ENCODE data around the gene SLC27A3. TPM values are rescaled to one million over a fixed set of nuclear protein-coding genes. Genes with fewer than 3 reads are reported as not detected.
A peak's percentile ranks its signal among the peaks of the same experiment; 100 is the strongest.

The SLC27A3 gene
- total RNA-seq, 6 experiments from 2014 or later: 5.0 to 7.0 (median 6.1) TPM

GRCh38 chr1:153796786-153797659 is 21.8 kb downstream of the SLC27A3 start:
- TF ChIP-seq, protein P1, sequence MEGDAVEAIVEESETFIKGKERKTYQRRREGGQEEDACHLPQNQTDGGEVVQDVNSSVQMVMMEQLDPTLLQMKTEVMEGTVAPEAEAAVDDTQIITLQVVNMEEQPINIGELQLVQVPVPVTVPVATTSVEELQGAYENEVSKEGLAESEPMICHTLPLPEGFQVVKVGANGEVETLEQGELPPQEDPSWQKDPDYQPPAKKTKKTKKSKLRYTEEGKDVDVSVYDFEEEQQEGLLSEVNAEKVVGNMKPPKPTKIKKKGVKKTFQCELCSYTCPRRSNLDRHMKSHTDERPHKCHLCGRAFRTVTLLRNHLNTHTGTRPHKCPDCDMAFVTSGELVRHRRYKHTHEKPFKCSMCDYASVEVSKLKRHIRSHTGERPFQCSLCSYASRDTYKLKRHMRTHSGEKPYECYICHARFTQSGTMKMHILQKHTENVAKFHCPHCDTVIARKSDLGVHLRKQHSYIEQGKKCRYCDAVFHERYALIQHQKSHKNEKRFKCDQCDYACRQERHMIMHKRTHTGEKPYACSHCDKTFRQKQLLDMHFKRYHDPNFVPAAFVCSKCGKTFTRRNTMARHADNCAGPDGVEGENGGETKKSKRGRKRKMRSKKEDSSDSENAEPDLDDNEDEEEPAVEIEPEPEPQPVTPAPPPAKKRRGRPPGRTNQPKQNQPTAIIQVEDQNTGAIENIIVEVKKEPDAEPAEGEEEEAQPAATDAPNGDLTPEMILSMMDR (IDR thresholded peaks at IDR 0.05): peak; percentile 94
- H3K4me3 Mint-ChIP-seq: no peak overlapping the region

DNA sequence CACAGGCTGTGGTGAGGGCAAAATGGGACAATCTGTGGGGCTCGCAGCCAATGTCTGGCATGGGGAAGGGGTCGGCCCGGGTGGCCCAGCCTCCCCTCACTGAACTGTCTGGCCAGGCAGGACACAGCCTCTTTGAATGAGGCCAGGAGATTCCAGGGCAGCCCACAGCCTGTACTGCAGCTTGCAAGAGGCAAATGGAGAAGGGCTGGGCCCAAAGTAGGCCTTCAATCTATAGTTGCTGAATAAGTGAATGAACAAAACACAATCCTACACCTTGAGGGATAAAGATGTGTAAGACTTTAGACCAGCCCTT is 23.2 kb downstream of the SLC27A3 start:
- Mint-ChIP-seq H3K27me3 (ENCODE audit: insufficient read depth) (peaks cover 2% of the 10 kb centered on the region), H3K4me3 (no peak overlapping the region), H3K9me3 (no peaks in the 10 kb centered on the region), H3K36me3 (ENCODE audit: low read depth) (no peaks in the 10 kb centered on the region), H3K4me1 (ENCODE audit: low read depth) (no peaks in the 10 kb centered on the region), H3K27ac (no peak overlapping the region)
- TF ChIP-seq, protein P1 (IDR thresholded peaks at IDR 0.05): no peak
- no peak for DNase-seq

More at GRCh38 chr1:153796786-153797659, 21.8 kb downstream of the SLC27A3 start:
- Mint-ChIP-seq H3K4me1 (ENCODE audit: low read depth) (no peaks in the 10 kb centered on the region; the same call in 1 of the 2 replicates), H3K36me3 (ENCODE audit: low read depth) (no peaks in the 10 kb centered on the region), H3K27ac (no peak overlapping the region), H3K27me3 (ENCODE audit: insufficient read depth) (peaks cover 2% of the 10 kb centered on the region), H3K9me3 (no peaks in the 10 kb centered on the region)
- DNase-seq: peak; percentile 43

DNA sequence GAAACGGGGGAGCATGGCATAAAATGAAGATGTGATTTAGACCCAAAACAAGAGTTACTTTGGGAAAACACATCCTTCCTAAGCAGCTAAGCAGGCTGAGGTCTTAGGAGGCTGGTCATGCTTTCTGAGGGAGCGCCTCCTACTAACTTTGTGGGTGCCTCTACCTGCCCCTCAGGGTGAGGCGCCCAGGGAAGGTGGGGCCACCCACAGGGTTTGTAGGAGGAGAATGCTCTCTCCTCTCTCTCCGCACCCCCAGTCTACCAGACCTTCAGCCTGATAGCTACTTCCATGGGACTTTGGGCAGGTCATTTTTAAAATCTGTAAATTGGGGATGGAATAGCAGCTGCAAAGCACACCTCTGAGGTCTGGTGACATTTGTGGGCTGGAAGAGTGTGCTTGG is 23.8 kb downstream of the SLC27A3 start:
- TF ChIP-seq, protein P1 (IDR thresholded peaks at IDR 0.05): no peak
- no peaks in the 10 kb centered on the region for H3K9me3 Mint-ChIP-seq
- no peak overlapping the region for H3K4me3 Mint-ChIP-seq
- no peaks in the 10 kb centered on the region for H3K4me1 Mint-ChIP-seq (ENCODE audit: low read depth)
- H3K27me3 Mint-ChIP-seq (ENCODE audit: insufficient read depth): peaks cover 2% of the 10 kb centered on the region
- H3K27ac Mint-ChIP-seq: no peak overlapping the region
- no peak for DNase-seq
- H3K36me3 Mint-ChIP-seq (ENCODE audit: low read depth): no peaks in the 10 kb centered on the region

DNA sequence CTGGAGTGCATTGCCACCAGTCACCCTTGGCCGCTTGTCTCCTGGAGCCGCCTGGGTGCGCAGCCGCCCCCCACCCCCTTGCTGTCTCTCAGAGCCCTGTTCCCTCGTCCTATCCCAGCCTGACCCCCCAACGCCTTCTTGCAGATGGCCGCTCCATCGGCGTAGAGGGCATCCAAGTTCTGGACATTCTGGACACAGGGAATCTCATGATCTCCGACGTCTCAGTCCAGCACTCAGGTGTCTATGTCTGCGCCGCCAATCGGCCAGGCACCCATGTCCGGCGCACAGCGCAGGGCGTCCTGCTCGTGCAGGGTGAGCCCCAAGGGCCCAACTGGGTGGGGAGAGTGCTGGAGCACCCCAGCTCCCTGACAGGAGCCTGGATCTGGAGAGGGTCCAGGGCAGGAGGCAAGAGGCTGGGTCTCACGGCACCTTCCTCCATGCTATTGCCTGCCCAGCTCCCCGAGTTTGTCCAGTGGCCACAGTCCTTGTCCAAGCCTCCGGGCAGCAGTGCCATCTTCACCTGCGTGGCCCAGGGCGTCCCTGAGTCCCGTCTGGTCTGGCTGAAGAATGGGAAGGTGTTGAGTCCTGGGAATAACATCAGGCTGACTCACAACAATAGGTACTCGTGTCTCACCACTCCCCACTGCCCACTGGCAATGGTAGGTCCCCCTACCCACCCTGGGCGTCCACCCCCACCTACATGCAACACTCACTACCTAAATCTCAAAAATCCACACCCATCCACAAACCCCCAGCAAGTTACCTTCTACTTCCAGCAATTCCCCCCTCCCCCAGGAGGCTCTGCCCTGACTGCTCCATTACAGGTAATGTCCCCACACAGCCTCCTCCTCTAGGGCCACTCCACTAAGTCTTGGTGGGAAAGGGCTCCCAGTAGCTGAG is 24.6 kb downstream of the SLC27A3 start:
- peaks cover 2% of the 10 kb centered on the region for H3K27me3 Mint-ChIP-seq (ENCODE audit: insufficient read depth)
- no peaks in the 10 kb centered on the region for H3K36me3 Mint-ChIP-seq (ENCODE audit: low read depth)
- H3K4me1 Mint-ChIP-seq (ENCODE audit: low read depth): no peaks in the 10 kb centered on the region
- no peak overlapping the region for H3K27ac Mint-ChIP-seq
- no peak overlapping the region for H3K4me3 Mint-ChIP-seq
- no peaks in the 10 kb centered on the region for H3K9me3 Mint-ChIP-seq
- DNase-seq: no peak
- TF ChIP-seq, protein P1 (IDR thresholded peaks at IDR 0.05): no peak

DNA sequence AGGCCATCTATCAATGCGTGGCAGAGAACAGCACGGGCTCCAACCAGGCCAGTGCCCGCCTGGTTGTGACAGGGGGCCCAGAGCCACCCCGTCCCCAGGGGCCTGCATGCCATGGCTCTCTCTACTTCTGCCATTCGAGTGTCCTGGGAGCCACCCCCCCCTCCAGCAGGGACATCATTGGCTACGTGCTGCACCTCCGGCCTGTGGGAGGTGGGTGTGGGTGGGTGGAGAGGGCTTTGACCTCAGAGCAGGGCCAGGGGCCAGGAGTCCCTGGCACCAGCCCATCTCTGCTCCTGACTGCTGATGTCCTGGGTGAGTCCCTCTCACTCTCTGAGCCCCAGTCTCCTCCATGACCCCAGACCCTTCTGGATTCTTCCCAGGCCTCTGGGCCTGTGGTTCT is 25.3 kb downstream of the SLC27A3 start:
- DNase-seq: no peak
- Mint-ChIP-seq H3K36me3 (ENCODE audit: low read depth) (no peaks in the 10 kb centered on the region), H3K27ac (no peak overlapping the region; the same call in 1 of the 2 replicates), H3K27me3 (ENCODE audit: insufficient read depth) (peaks cover 2% of the 10 kb centered on the region), H3K4me3 (no peak overlapping the region), H3K9me3 (no peaks in the 10 kb centered on the region), H3K4me1 (ENCODE audit: low read depth) (peaks cover 6% of the 10 kb centered on the region)
- TF ChIP-seq, protein P1 (IDR thresholded peaks at IDR 0.05): no peak

Data from HFFc6 (cell line).